Hepatocyte (in vitro differentiated cells): ENCODE results near the gene ZMIZ1. TPM values are rescaled to one million over a fixed set of nuclear protein-coding genes. Genes with fewer than 3 reads are reported as not detected.

Experiments used
- DNase-seq: peaks from one replicate; pipeline ENCODE4 v3.0.0-alpha.2; 2016; ENCODE audit warnings: low spot score
- H2AFZ ChIP-seq: fragments of 200-600 bp; sonication (generic); 2 replicates; pipeline ENCODE4 v1.6.0; 2016; ENCODE audit warnings: antibody characterized with exemption, mild to moderate bottlenecking
- H3K27ac ChIP-seq: fragments of 200-600 bp; sonication (generic); 2 replicates; pipeline ENCODE4 v1.5.1; 2016; ENCODE audit warnings: mild to moderate bottlenecking
- H3K27me3 ChIP-seq: fragments of 200-600 bp; sonication (generic); 2 replicates; pipeline ENCODE4 v1.6.1; 2016
- H3K36me3 ChIP-seq: fragments of 200-600 bp; sonication (generic); replicated peaks from 2 replicates; pipeline ENCODE4 v1.5.1; 2016; ENCODE audit warnings: low read depth; ENCODE audit not compliant: insufficient read depth
- H3K4me1 ChIP-seq: fragments of 200-600 bp; sonication (generic); 2 replicates; pipeline ENCODE4 v1.5.1; 2016; ENCODE audit warnings: mild to moderate bottlenecking, moderate library complexity; ENCODE audit not compliant: insufficient read depth
- H3K4me2 ChIP-seq: fragments of 200-600 bp; sonication (generic); 2 replicates; pipeline ENCODE4 v1.6.0; 2016
- H3K4me3 ChIP-seq: fragments of 200-600 bp; sonication (generic); 2 replicates; pipeline ENCODE4 v1.5.1; 2016; ENCODE audit warnings: mild to moderate bottlenecking
- H3K79me2 ChIP-seq: fragments of 200-600 bp; sonication (generic); 2 replicates; pipeline ENCODE4 v1.6.0; 2017; ENCODE audit warnings: mild to moderate bottlenecking
- H3K9me2 ChIP-seq: fragments of 200-600 bp; sonication (generic); replicated peaks from 2 replicates; pipeline ENCODE4 v1.6.0; 2017; ENCODE audit warnings: mild to moderate bottlenecking; ENCODE audit not compliant: insufficient read depth
- H3K9me3 ChIP-seq: fragments of 200-600 bp; sonication (generic); 2 replicates; pipeline ENCODE4 v1.5.1; 2016; ENCODE audit warnings: low read depth, mild to moderate bottlenecking
- H4K20me1 ChIP-seq: fragments of 200-600 bp; sonication (generic); 2 replicates; pipeline ENCODE4 v1.6.0; 2016; ENCODE audit warnings: mild to moderate bottlenecking; ENCODE audit not compliant: insufficient read depth, poor library complexity, severe bottlenecking
- EZH2 ChIP-seq: fragments of 200-600 bp; sonication (generic); IDR thresholded peaks from 2 replicates; pipeline ENCODE4 v1.6.1; 2016; ENCODE audit warnings: antibody characterized with exemption, mild to moderate bottlenecking, borderline replicate concordance
- EZH2phosphoT487 ChIP-seq: fragments of 200-600 bp; sonication (generic); IDR thresholded peaks from one replicate; pipeline ENCODE4 v1.6.1; 2018; ENCODE audit warnings: antibody characterized with exemption, mild to moderate bottlenecking, low read depth, moderate library complexity; ENCODE audit not compliant: unreplicated experiment, severe bottlenecking
- WGBS: methylation state at CpG from one replicate; pipeline ENCODE4 v1.1.6; 2016; ENCODE audit warnings: low lambda C conversion rate; ENCODE audit errors: missing lambda C conversion rate; 5-methylcytosine and 5-hydroxymethylcytosine counted together
- polyA plus RNA-seq: library from polyadenylated mRNA; unstranded; fragments of >200 nt; fragmentation: Nextera tagmentation; extraction: Ambion mirVana; gene quantifications from 2 replicates; pipeline ENCODE4 v1.2.1, GENCODE V29; 2016
- total RNA-seq: library from RNA; depleted of rRNA; stranded (reverse); fragments of >200 nt; gene quantifications from 2 replicates; pipeline ENCODE4 v1.2.3, GENCODE V29; 2014
- TF ChIP-seq, protein P1 (sequence below): fragments of 200-600 bp; sonication (generic); IDR thresholded peaks from 2 replicates; pipeline ENCODE4 v1.5.1; 2016; ENCODE audit warnings: antibody characterized with exemption, mild to moderate bottlenecking; ENCODE audit not compliant: poor library complexity

Gene ZMIZ1
- total and polyA plus RNA-seq, 2 experiments from 2014 or later, result 30.9 to 32.4 TPM

DNA sequence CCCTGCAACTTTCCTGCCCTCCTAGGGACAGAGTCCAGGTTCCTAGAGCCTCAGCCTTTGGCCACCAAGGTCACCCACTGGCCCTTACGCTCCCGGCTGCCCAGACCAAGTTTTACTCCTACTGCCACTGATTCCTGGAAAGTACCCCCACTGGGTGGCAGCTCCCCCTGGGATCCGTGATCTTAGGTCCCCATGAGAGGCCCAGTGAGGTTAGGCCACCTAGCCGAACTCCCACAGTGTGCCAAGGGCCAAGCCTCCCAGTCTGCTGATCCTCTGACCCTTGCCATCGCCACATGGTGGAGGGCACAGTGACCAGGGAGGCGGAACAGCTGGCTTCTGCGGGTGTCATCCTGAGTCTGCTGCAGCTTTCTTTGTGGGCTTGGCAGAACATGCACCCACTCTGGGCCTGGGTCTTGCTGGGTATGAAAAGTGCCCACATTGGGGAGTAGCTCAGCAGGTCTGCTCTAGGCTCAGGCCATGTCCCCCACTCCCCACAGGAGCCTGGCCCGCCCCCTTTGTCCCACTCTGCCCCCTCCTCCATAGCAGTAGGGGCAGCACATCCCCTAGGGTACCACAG is 238.0 kb downstream of the ZMIZ1 start:
- H3K36me3 ChIP-seq, result no peaks in the 10 kb centered on the region

DNA sequence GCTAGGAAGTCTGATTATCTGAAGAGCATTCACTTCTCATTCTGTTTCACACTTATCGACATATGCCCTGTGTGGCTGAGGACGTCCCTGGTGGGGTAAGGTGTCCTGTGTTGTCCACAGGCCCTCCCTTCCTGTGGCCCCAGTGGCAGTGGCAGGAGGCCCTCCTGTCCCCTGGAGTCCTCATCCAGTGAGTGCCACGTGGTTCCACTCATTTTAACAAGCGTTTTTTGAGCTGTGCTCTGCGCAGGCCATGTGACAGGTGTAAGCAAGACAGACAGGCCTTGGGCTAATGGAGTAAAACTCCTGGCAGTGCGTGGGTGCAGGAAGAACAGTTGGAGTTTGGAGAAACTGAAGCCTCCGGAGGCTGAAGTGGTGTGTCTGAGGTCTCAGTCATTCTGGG is 239.2 kb downstream of the ZMIZ1 start:
- Histone ChIP-seq H3K4me2 (no peak overlapping the region), H3K4me3 (no peak overlapping the region), H3K9me2 (no peaks in the 10 kb centered on the region), H3K27me3 (no peaks in the 10 kb centered on the region), H3K9me3 (no peaks in the 10 kb centered on the region), H2AFZ (no peak overlapping the region), H3K4me1 (no peaks in the 10 kb centered on the region), H3K79me2 (no peaks in the 10 kb centered on the region), H3K27ac (no peak overlapping the region), H4K20me1 (no peaks in the 10 kb centered on the region), H3K36me3 (no peaks in the 10 kb centered on the region)
- no peak for DNase-seq
- no peak for TF ChIP-seq EZH2
- WGBS, result 86% methylated on average over 7 of the region's 7 CpGs

More for the DNA sequence above, 238.0 kb downstream of the ZMIZ1 start:
- H3K79me2 ChIP-seq, result no peaks in the 10 kb centered on the region
- H3K9me2 ChIP-seq, result no peaks in the 10 kb centered on the region
- H3K4me1 ChIP-seq, result no peaks in the 10 kb centered on the region
- no peak overlapping the region for H3K27ac ChIP-seq
- whole genome bisulfite sequencing, result 95% methylated on average over 8 of the region's 8 CpGs
- no peak overlapping the region for H3K4me2 ChIP-seq
- no peaks in the 10 kb centered on the region for H3K9me3 ChIP-seq
- DNase-seq, result no peak
- no peak overlapping the region for H2AFZ ChIP-seq
- no peaks in the 10 kb centered on the region for H3K27me3 ChIP-seq
- no peaks in the 10 kb centered on the region for H4K20me1 ChIP-seq
- no peak for TF ChIP-seq EZH2phosphoT487
- no peak for TF ChIP-seq EZH2
- TF ChIP-seq, protein P1, sequence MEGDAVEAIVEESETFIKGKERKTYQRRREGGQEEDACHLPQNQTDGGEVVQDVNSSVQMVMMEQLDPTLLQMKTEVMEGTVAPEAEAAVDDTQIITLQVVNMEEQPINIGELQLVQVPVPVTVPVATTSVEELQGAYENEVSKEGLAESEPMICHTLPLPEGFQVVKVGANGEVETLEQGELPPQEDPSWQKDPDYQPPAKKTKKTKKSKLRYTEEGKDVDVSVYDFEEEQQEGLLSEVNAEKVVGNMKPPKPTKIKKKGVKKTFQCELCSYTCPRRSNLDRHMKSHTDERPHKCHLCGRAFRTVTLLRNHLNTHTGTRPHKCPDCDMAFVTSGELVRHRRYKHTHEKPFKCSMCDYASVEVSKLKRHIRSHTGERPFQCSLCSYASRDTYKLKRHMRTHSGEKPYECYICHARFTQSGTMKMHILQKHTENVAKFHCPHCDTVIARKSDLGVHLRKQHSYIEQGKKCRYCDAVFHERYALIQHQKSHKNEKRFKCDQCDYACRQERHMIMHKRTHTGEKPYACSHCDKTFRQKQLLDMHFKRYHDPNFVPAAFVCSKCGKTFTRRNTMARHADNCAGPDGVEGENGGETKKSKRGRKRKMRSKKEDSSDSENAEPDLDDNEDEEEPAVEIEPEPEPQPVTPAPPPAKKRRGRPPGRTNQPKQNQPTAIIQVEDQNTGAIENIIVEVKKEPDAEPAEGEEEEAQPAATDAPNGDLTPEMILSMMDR, result no peak
- no peak overlapping the region for H3K4me3 ChIP-seq

DNA sequence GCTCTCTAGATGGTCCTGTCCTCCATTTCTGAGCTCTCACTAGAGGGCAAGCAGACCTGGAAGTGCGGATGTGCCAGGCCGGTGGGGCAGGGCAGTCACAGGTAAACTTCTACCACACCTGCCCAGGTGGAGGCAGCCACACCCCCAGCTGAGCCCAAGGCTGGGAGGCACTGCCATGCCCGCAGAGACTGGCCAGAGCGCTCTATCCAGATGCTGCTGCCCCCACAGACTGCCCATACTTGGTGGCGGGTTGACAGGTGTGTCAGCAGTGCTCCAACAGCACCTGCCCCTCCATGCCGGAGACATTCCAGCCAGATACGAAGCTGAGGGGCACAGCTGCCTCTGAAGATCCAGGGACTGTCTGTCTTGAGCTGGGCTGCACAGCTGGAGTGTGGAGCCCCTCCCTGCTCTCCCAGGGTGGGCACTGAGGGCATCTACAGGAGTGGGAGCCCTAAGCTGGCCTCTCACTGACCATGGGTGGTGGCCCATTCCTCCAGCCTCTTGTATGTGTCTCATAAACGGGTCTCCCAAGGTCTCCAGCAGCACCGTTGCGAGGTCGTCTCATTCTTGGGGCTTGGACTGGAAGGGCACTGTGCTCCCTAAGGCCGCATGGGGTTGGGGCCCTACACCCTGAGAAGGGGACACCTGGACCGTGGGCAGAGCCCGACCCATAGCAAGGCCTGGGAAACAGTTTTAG is 240.4 kb downstream of the ZMIZ1 start:
- DNase-seq, result no peak
- no peaks in the 10 kb centered on the region for H4K20me1 ChIP-seq
- TF ChIP-seq EZH2 (no peak), EZH2phosphoT487 (no peak)
- TF ChIP-seq, protein P1, result no peak

DNA sequence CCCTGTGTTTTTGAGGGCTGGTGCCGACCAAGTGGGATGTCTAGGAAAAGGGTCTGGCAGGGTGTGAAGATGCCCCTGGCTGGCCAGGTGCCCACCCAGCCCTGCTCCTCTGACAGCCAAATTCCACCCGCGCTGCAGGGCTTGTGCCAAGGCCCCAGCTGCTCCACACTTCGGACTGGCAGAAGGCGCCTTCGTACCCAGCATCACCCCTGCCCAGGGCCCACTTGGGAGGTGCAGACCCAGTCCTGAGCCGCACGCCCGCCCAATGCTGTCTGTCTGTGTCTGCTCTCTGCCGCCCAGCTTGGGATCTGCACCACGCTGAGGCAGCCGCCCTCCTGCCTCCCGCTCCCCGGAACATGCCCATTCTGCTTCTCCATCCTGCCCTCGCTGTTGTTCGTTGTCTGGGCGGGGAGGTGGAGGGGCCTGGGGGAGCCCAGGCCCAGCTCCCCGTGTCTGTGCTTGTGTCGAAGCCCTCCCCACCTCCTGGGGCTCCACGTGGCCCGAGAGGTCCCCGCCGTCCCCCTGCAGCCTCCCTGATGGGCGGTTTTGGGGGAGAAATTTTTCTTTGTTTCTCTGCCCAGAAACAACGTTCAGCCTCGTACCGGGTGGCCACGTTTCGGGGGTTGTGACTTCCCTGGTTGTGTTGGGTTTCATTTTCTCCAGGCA is 241.6 kb downstream of the ZMIZ1 start:
- no peaks in the 10 kb centered on the region for H3K79me2 ChIP-seq
- H4K20me1 ChIP-seq, result no peaks in the 10 kb centered on the region
- H2AFZ ChIP-seq, result no peak overlapping the region
- H3K9me3 ChIP-seq, result no peaks in the 10 kb centered on the region
- TF ChIP-seq, protein P1, result no peak
- 91% methylated on average over 28 of the region's 29 CpGs for WGBS
- H3K4me1 ChIP-seq, result no peaks in the 10 kb centered on the region
- no peak overlapping the region for H3K4me3 ChIP-seq
- DNase-seq, result no peak
- no peak overlapping the region for H3K4me2 ChIP-seq
- H3K27ac ChIP-seq, result no peak overlapping the region
- H3K9me2 ChIP-seq, result no peaks in the 10 kb centered on the region
- H3K36me3 ChIP-seq, result no peaks in the 10 kb centered on the region
- H3K27me3 ChIP-seq, result no peaks in the 10 kb centered on the region

More for the DNA sequence above, 240.4 kb downstream of the ZMIZ1 start:
- Histone ChIP-seq H3K27me3 (no peaks in the 10 kb centered on the region), H3K27ac (no peak overlapping the region), H3K79me2 (no peaks in the 10 kb centered on the region), H3K36me3 (no peaks in the 10 kb centered on the region), H3K4me3 (no peak overlapping the region), H3K4me2 (no peak overlapping the region), H3K9me3 (no peaks in the 10 kb centered on the region), H2AFZ (no peak overlapping the region), H3K4me1 (no peaks in the 10 kb centered on the region), H3K9me2 (no peaks in the 10 kb centered on the region)
- 92% methylated on average over 14 of the region's 14 CpGs for WGBS
